Effector memory CD4-positive, alpha-beta T cell (primary cell): ENCODE results near the gene CRIM1.

Experiments
- DNase-seq, 3 donors: peaks; one replicate each; pipeline ENCODE4 v3.0.0-alpha.2; 2020
- H3K27ac ChIP-seq: 2 replicates; pipeline ENCODE4 v1.7.0; 2013; ENCODE audit warnings: mild to moderate bottlenecking, low read length, moderate library complexity; ENCODE audit not compliant: insufficient read depth, poor library complexity, severe bottlenecking
- H3K27me3 ChIP-seq: replicated peaks from 2 replicates; pipeline ENCODE4 v1.7.0; 2013; ENCODE audit warnings: mild to moderate bottlenecking, low read length; ENCODE audit not compliant: insufficient read depth, control insufficient read depth, poor library complexity, severe bottlenecking
- H3K36me3 ChIP-seq: 2 replicates; pipeline ENCODE4 v1.7.0; 2013; ENCODE audit warnings: mild to moderate bottlenecking, low read length, moderate library complexity; ENCODE audit not compliant: control insufficient read depth, insufficient read depth
- H3K4me1 ChIP-seq: 2 replicates; pipeline ENCODE4 v1.7.0; 2013; ENCODE audit warnings: low read length, mild to moderate bottlenecking; ENCODE audit not compliant: control insufficient read depth, insufficient read depth, poor library complexity, severe bottlenecking
- H3K4me3 ChIP-seq: 2 replicates; pipeline ENCODE4 v1.7.0; 2013; ENCODE audit warnings: low read length, low read depth, mild to moderate bottlenecking; ENCODE audit not compliant: insufficient read depth, poor library complexity, severe bottlenecking
- H3K9me3 ChIP-seq: 2 replicates; pipeline ENCODE4 v1.7.0; 2013; ENCODE audit warnings: mild to moderate bottlenecking, low read length, moderate library complexity; ENCODE audit not compliant: control insufficient read depth

CRIM1 gene

GRCh38 chr2:36416370-36417165, 61.0 kb downstream of the CRIM1 start:
- DNase-seq: no peak
- Histone ChIP-seq H3K36me3 (no peaks in the 10 kb centered on the region), H3K4me3 (no peak overlapping the region), H3K27me3 (no peaks in the 10 kb centered on the region), H3K4me1 (no peaks in the 10 kb centered on the region), H3K9me3 (no peaks in the 10 kb centered on the region), H3K27ac (no peak overlapping the region)

GRCh38 chr2:36420569-36421181, 65.1 kb downstream of the CRIM1 start:
- no peak overlapping the region for H3K27ac ChIP-seq
- H3K9me3 ChIP-seq: no peaks in the 10 kb centered on the region
- no peak for DNase-seq
- H3K4me1 ChIP-seq: no peaks in the 10 kb centered on the region
- H3K27me3 ChIP-seq: no peaks in the 10 kb centered on the region
- no peak overlapping the region for H3K4me3 ChIP-seq
- H3K36me3 ChIP-seq: no peaks in the 10 kb centered on the region

GRCh38 chr2:36421379-36421778, 65.8 kb downstream of the CRIM1 start:
- Histone ChIP-seq H3K36me3 (no peaks in the 10 kb centered on the region), H3K4me1 (no peaks in the 10 kb centered on the region), H3K4me3 (no peak overlapping the region), H3K9me3 (no peaks in the 10 kb centered on the region), H3K27ac (no peak overlapping the region), H3K27me3 (no peaks in the 10 kb centered on the region)
- DNase-seq: no peak

DNA sequence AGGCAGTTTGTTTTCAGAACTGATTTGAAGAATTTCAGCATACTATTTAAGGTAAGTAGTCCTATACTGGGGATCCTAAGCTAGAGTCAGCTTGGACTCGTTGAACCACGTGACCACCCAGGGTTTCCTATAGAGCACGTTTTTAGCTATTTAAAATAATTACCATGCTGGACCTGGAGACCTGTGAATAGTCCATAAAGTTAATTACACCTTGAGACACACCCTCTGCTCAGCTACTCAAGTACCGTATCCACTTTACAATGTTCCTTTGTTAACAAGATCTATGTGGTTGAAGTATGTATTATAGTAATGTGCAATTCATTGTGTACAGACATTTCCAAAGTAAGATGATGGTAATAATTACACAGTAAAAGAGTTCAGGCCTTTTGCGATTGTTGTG, 67.6 kb downstream of the CRIM1 start:
- H3K27me3 ChIP-seq: no peaks in the 10 kb centered on the region
- H3K4me1 ChIP-seq: no peaks in the 10 kb centered on the region
- H3K4me3 ChIP-seq: no peak overlapping the region
- no peak overlapping the region for H3K27ac ChIP-seq
- no peaks in the 10 kb centered on the region for H3K9me3 ChIP-seq
- DNase-seq: no peak
- no peaks in the 10 kb centered on the region for H3K36me3 ChIP-seq

- Histone ChIP-seq H3K27me3 (no peaks in the 10 kb centered on the region), H3K36me3 (no peaks in the 10 kb centered on the region), H3K9me3 (no peaks in the 10 kb centered on the region), H3K4me3 (no peak overlapping the region), H3K27ac (no peak overlapping the region), H3K4me1 (no peaks in the 10 kb centered on the region)
- DNase-seq: no peak
These were observed 68.1 kb downstream of the CRIM1 start for GRCh38 chr2:36423619-36424120.

DNA sequence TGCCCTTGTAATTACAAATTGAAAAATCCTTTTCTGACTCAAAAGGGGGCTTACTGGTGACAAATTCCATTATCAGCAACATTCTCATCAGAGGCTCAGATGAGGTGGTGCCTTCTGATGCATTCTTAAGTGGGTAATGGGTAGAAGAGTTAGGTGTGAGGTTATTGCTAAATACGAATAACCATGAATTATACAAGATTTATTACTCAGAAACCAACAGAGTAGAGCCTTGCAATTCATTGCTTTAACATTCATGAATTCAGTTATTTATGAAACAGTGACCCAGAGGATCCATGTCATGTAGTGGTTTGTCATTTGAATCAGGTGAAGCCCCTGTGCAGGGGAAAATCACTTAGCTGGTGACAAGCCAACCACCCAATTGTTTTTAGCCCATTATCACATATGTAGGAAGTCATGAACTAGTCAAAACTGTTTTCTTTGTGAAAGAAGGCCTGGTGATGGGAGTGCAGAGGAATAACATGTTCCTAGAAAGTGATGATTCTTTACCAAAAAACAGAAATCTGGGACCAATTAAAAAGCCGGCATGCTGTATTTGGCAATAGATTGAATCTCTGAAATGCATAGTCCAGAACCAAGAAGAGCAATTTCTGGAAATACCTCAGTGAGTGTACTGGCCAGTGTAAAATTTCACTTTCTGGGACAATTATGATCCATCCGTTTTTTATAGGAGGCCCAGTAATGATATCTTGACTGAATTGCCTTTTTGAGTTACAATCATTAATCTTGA, 70.2 kb downstream of the CRIM1 start:
- H3K4me3 ChIP-seq: no peak overlapping the region
- H3K27ac ChIP-seq: no peak overlapping the region
- H3K4me1 ChIP-seq: no peaks in the 10 kb centered on the region
- H3K9me3 ChIP-seq: no peaks in the 10 kb centered on the region
- no peaks in the 10 kb centered on the region for H3K27me3 ChIP-seq
- H3K36me3 ChIP-seq: no peaks in the 10 kb centered on the region
- DNase-seq: no peak

- H3K4me3 ChIP-seq: no peak overlapping the region
- H3K4me1 ChIP-seq: no peaks in the 10 kb centered on the region
- DNase-seq: no peak
- H3K9me3 ChIP-seq: no peaks in the 10 kb centered on the region
- no peaks in the 10 kb centered on the region for H3K27me3 ChIP-seq
- no peak overlapping the region for H3K27ac ChIP-seq
- no peaks in the 10 kb centered on the region for H3K36me3 ChIP-seq
These were observed 72.2 kb downstream of the CRIM1 start for GRCh38 chr2:36427790-36428243.

GRCh38 chr2:36430549-36430948, 75.0 kb downstream of the CRIM1 start:
- Histone ChIP-seq H3K4me3 (no peak overlapping the region), H3K27me3 (no peaks in the 10 kb centered on the region), H3K36me3 (no peaks in the 10 kb centered on the region), H3K27ac (no peak overlapping the region), H3K4me1 (no peaks in the 10 kb centered on the region), H3K9me3 (no peaks in the 10 kb centered on the region)
- no peak for DNase-seq

DNA sequence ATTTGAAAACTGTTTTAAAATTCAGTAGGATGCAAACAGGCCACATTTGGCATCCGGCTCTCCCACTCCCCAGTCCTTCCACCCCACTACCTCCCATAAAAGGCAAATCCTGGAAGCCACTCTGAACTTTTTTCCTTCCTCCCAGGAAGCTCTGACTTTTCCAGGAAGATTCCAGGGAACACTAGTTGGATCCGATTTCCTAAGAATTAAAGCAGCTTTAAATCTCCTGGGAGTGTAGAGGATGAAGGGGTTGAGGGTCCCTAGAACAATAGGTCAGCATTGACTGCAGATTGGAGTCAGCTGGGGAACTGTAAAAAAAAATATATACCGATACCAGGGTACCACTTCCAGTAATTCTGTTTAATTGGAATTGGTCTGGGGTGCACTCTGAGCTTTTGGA, 76.9 kb downstream of the CRIM1 start:
- no peaks in the 10 kb centered on the region for H3K9me3 ChIP-seq
- no peak for DNase-seq
- H3K4me3 ChIP-seq: no peak overlapping the region
- H3K36me3 ChIP-seq: no peaks in the 10 kb centered on the region
- no peak overlapping the region for H3K27ac ChIP-seq
- no peaks in the 10 kb centered on the region for H3K4me1 ChIP-seq
- no peaks in the 10 kb centered on the region for H3K27me3 ChIP-seq
